Stimulated activated effector memory CD8-positive, alpha-beta T cell treated with anti-CD3 and anti-CD28 coated beads, Interleukin-12 subunit alpha, Interleukin-12 subunit beta, amount 100 ng/mL, for 72 hours (primary cell): ENCODE data around the gene ATF7.
A peak's percentile ranks its signal among the peaks of the same experiment; 100 is the strongest.
"Not testable (repeated sequence)": the region's sequence is repeated elsewhere in the genome, so short reads cannot be mapped to it uniquely, and the experiment has no call there.

Experiments
- ATAC-seq: fragments of 150-1000 bp; cut with Tn5 transposase; 2 replicates; pipeline ENCODE4 v1.10.0; 2021
- DNase-seq, 2 donors: peaks; one replicate each; pipeline ENCODE4 v3.0.0; 2021 to 2022; ENCODE audit warnings: low spot score in 2 of 2
- H3K27ac Mint-ChIP-seq: one replicate; pipeline ENCODE4 v1.8.0; 2022; ENCODE audit warnings: mild to moderate bottlenecking, mixed read lengths
- H3K36me3 Mint-ChIP-seq: one replicate; pipeline ENCODE4 v1.8.0; 2022; ENCODE audit warnings: mild to moderate bottlenecking, mixed read lengths
- H3K4me1 Mint-ChIP-seq: one replicate; pipeline ENCODE4 v1.8.0; 2022; ENCODE audit warnings: mixed read lengths
- H3K4me3 Mint-ChIP-seq: one replicate; pipeline ENCODE4 v1.8.0; 2022; ENCODE audit warnings: mild to moderate bottlenecking, mixed read lengths
- H3K9me3 Mint-ChIP-seq: one replicate; pipeline ENCODE4 v1.8.0; 2022; ENCODE audit warnings: mixed read lengths

ATF7 gene

DNA sequence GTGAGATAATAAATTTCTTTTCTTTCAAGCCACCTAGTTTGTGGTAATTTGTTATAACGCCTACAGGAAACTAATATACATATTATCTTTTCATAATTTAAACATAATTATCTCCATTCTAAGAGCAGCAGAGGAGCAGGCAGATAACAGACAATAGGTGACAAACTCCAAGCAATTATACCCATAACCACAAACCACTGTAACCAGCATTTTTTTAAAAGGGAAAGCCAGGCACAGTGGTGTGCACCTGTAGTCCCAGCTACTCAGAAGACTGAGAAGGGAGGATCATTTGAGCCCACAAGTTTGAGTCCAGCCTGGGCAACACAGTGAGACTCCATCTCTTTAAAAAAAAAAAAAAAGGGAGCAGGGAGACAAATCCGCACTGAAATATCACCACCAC is 54.9 kb downstream of the ATF7 start:
- Mint-ChIP-seq H3K9me3 (no peaks in the 10 kb centered on the region), H3K27ac (no peak overlapping the region), H3K4me1 (peaks cover 38% of the 10 kb centered on the region), H3K36me3 (peaks cover 6% of the 10 kb centered on the region), H3K4me3 (no peak overlapping the region)
- no peak for DNase-seq
- no peak for ATAC-seq

DNA sequence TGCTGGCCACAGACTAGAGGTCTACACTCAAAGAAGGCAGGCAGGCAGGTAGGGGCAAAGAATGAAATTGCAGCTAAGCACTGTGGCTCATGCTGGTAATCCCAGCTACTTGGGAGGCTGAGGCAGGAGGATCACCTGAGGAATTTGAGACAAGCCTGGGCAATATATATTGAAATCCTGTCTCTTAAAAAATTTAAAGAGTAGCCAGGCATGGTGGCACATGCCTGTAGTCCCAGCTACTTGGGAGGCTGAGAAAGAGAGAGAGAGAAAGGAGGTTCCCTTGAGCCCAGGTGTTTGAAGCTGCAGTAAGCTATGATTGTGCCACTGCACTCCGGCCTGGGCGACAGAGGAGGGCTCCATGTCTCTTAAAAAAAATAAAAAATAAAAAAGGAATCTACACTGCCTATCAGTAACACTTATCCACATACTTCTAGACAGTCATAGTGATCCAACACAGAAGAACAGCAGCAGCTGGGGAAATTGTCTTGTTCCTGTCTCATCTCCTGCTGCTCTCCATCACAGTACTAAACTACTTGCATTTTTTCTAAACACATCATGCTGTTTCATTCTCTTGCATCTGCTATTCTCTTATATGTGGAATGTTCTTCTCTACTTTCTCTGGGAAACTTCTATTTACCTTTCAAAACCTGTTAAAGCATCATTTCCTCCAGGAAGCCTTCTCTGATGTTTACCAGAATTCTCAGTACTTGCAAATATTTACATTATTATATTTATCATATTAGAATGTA is 57.2 kb downstream of the ATF7 start:
- H3K4me1 Mint-ChIP-seq = peaks cover 25% of the 10 kb centered on the region
- H3K36me3 Mint-ChIP-seq = no peaks in the 10 kb centered on the region
- H3K9me3 Mint-ChIP-seq = no peaks in the 10 kb centered on the region
- H3K27ac Mint-ChIP-seq = no peak overlapping the region
- no peak overlapping the region for H3K4me3 Mint-ChIP-seq
- DNase-seq = no peak
- no peak for ATAC-seq

DNA sequence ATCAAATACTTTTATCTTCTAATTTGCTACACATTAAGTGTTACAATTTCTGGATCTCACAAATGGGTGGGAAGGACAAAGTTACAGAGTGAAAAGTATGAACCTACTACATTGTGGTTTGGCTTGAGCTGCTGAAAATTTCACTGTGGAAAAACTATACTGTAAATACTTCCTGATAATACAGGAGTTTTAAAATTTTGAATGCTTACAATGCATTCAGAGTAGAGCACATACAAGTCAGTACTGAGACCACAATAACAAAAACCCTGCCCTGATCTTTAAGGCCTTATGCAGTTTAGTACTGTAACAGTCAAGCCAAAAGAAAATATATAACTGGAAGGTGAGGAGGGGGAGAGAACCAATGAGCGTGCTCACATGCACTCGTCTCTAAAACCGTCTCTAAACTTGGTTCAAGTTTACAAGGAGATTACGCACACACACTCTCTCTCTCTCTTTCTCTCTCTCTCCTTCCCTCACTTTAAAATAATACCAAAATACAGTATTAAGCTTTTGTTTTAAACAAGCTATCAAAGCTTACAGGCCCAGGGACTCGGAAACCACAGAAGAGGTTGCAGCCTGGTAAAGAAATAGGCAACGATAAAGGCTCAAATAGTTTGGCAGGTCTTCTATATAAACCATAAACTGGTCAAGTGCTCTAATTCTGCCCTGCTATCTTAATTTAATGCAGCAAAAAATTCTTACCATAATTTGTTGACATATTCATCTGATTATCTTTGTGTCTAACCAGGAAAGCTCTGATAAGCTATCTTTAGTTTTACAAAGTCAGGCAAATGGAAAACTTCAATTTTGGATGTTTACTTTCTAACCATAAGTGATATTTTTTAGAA is 58.0 kb downstream of the ATF7 start:
- peaks cover 22% of the 10 kb centered on the region for H3K4me1 Mint-ChIP-seq
- H3K9me3 Mint-ChIP-seq = no peaks in the 10 kb centered on the region

DNA sequence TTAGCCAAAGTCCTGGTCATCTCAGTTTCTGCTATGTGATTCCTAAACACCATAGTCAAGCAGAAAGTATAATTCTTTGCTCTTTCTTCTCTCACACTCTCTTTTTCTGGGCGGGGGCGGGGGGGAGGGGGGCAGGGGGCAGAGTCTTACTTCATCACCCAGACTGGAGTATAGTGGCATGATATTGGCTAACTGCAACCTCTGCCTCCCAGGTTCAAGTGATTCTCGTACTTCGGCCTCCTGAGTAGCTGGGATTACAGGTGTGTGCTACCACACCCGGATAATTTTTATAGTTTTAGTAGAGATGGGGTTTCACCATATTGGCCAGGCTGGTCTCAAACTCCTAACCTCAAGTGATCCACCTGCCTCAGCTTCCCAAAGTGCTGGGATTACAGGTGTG is 60.8 kb downstream of the ATF7 start:
- not testable (repeated sequence) for H3K4me3 Mint-ChIP-seq, DNase-seq, H3K27ac Mint-ChIP-seq, H3K9me3 Mint-ChIP-seq, ATAC-seq
- peaks cover 13% of the 10 kb centered on the region for H3K36me3 Mint-ChIP-seq
- H3K4me1 Mint-ChIP-seq = peaks cover 28% of the 10 kb centered on the region

More for the DNA sequence above, 58.0 kb downstream of the ATF7 start:
- Mint-ChIP-seq H3K27ac (no peak overlapping the region), H3K4me3 (no peak overlapping the region), H3K36me3 (no peaks in the 10 kb centered on the region)
- no peak for ATAC-seq
- DNase-seq = no peak

DNA sequence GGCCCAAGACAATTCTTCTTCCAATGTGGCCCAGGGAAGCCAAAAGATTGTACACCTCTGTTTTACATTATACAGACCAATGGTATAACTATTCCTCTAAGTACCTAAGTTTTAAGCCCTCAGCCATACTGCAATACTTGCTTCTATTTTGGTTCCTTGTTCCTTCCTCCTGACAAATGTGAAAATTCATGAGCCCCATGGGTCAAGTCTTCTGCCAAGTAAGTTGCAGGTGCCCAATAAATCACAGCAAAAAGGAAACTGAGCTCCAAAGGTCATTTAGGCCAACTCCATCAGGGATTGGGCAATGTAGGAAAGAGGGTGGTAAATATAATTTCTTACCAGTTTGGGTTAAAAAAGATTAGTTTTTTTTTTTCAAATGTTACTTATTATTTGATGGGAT is 61.2 kb downstream of the ATF7 start:
- no peaks in the 10 kb centered on the region for H3K9me3 Mint-ChIP-seq
- H3K36me3 Mint-ChIP-seq = peaks cover 13% of the 10 kb centered on the region
- no peak overlapping the region for H3K27ac Mint-ChIP-seq
- H3K4me3 Mint-ChIP-seq = no peak overlapping the region
- H3K4me1 Mint-ChIP-seq = peaks cover 28% of the 10 kb centered on the region
- no peak for ATAC-seq
- DNase-seq = no peak

DNA sequence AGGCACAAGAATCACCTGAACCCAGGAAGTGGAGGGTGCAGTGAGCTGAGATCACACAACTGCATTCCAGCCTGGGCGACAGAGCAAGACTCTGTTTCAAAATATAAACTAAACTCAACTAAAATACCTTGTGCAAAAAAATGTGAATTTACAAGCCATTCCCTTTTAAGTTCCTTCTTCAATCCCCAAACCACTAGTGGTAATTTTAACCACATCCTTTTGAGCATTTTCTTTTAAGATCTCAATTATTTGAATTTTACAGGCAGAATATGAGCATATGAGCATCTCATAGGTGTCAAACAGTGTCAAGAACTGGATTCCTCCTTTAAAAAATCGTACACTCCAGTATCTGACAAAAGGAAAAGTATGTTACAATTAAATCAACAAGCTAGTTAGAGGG is 61.9 kb downstream of the ATF7 start:
- peaks cover 28% of the 10 kb centered on the region for H3K4me1 Mint-ChIP-seq
- no peak for DNase-seq

DNA sequence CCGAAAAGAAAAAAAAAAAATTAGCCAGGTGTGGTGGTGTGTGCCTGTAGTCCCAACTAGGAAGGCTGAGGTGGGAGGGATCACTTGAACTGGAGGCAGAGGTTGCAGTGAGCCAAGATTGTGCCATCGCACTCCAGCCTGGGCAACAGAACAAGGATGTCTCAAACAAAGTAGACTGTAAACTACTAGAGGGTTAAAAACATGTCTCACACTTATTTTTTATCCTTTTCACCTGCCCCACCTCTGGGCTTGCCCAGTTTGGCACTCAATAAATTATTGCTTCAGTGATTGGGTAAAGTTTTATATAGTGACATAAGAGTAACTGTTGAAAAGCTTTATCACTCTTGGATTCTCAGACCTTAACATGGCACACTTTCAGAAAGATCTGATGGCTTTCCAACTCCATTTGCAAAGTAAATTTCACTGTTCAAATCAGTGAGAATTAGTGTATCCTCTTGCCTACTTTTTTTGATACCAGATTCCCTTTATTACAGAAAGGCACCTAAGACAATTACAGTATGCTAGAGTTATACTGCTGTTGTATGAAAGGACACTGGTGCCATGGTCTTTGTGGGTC is 62.6 kb downstream of the ATF7 start:
- Mint-ChIP-seq H3K36me3 (peaks cover 13% of the 10 kb centered on the region), H3K27ac (no peak overlapping the region), H3K4me3 (no peak overlapping the region), H3K9me3 (no peaks in the 10 kb centered on the region), H3K4me1 (peaks cover 30% of the 10 kb centered on the region)
- ATAC-seq (no peak), DNase-seq (no peak)

More for the DNA sequence above, 61.9 kb downstream of the ATF7 start:
- Mint-ChIP-seq H3K4me3 (no peak overlapping the region), H3K9me3 (no peaks in the 10 kb centered on the region), H3K36me3 (peaks cover 13% of the 10 kb centered on the region), H3K27ac (no peak overlapping the region)
- no peak for ATAC-seq

DNA sequence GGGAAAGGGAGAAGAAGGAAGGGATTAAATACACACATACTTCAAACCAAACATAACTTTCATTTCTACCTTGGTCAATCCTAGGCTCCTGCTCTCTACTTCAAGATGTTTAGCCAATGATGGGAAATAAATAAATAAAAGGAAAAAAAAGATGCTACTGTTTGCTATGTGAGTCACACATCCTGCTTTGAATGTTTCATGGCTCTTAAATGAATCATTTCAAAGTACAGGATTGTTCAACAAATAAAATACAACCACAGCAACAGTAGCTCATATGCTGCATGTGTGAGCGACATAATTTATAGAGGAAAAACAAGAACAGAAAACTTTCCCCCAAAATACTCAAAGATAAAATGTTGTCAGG is 64.6 kb downstream of the ATF7 start:
- peaks cover 13% of the 10 kb centered on the region for H3K36me3 Mint-ChIP-seq
- peak overlapping the region; percentile 84 for H3K27ac Mint-ChIP-seq
- H3K4me3 Mint-ChIP-seq = peak overlapping the region; percentile 2
- H3K4me1 Mint-ChIP-seq = peaks cover 37% of the 10 kb centered on the region
- no peaks in the 10 kb centered on the region for H3K9me3 Mint-ChIP-seq
- ATAC-seq = peak; percentile 98
- DNase-seq = no peak

DNA sequence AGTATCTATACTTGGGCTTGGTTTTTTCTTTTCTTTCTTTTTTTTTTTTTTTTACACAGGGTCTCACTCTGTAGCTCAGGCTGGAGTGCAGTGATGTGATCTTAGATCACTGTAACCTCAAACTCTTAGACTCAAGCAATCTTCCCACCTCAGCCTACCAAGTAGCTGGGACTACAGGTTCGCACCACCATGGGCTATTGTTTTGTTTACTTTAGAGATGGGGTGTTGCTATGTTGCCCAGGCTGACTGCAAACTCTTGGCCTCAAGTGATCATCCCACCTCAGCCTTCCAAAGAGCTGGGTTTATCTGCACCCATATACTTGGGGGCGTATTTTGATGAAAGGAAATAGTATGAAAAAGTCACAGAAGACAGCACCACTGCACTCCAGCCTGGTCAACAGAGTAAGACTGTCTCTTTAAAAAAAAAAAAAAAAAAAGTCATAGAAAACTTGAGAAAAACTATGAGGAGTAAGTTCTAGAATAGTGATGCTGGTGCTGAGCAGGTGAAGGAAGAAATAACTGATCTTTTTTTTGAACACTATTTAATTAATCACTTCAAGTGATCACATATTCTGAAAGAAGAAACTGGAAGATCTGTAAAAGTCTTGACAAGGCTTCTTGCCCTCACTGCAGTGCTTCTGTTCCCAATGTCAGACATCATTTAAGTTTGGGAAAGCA is 65.1 kb downstream of the ATF7 start:
- Mint-ChIP-seq H3K9me3 (no peaks in the 10 kb centered on the region), H3K36me3 (peaks cover 13% of the 10 kb centered on the region), H3K27ac (peak overlapping the region; percentile 84), H3K4me3 (peak overlapping the region; percentile 2), H3K4me1 (peaks cover 37% of the 10 kb centered on the region)
- ATAC-seq (peak; percentile 71), DNase-seq (no peak)

DNA sequence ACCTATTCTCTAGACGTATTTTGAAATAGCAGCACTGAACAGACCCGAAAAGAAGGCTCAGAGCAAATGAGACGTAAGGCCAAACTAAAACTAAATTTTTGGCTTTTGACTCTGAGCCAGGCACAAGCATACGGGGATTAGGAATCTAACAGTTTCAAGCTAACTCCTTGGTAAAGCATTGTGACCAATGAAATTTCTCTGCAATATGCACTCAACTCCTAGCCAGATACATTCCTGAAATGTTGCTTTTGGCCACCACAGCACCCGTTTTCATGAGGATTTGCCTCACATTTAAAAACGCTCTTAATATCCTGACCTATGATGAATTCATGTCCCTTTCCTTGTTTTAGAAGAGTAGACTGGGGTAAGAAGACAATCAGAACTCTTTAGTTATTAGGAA is 65.8 kb downstream of the ATF7 start:
- Mint-ChIP-seq H3K4me3 (no peak overlapping the region), H3K36me3 (peaks cover 13% of the 10 kb centered on the region), H3K27ac (peak overlapping the region; percentile 84), H3K9me3 (no peaks in the 10 kb centered on the region), H3K4me1 (peaks cover 32% of the 10 kb centered on the region)
- DNase-seq (no peak), ATAC-seq (no peak)

DNA sequence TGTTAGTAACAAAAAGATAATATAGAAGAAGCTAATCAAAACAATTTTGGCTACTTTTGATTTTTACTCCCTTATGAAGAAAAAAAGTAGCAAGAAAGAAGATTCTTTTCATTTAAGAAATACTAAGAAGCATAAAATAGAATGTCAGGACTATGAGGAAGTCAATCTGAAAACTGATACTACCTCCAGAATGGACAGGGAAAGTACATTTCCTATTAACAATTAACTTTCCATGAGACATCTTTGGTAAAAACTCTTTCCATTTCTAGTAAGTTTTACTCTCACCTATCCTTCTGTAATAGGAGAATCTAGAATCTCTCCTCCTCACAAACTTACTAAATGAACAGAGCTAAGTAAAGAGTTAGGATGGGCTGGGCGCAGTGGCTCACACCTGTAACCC is 67.6 kb downstream of the ATF7 start:
- H3K9me3 Mint-ChIP-seq = no peaks in the 10 kb centered on the region
- peaks cover 23% of the 10 kb centered on the region for H3K36me3 Mint-ChIP-seq
- no peak overlapping the region for H3K27ac Mint-ChIP-seq
- DNase-seq (no peak), ATAC-seq (no peak)
- H3K4me1 Mint-ChIP-seq = peaks cover 32% of the 10 kb centered on the region
- H3K4me3 Mint-ChIP-seq = no peak overlapping the region

DNA sequence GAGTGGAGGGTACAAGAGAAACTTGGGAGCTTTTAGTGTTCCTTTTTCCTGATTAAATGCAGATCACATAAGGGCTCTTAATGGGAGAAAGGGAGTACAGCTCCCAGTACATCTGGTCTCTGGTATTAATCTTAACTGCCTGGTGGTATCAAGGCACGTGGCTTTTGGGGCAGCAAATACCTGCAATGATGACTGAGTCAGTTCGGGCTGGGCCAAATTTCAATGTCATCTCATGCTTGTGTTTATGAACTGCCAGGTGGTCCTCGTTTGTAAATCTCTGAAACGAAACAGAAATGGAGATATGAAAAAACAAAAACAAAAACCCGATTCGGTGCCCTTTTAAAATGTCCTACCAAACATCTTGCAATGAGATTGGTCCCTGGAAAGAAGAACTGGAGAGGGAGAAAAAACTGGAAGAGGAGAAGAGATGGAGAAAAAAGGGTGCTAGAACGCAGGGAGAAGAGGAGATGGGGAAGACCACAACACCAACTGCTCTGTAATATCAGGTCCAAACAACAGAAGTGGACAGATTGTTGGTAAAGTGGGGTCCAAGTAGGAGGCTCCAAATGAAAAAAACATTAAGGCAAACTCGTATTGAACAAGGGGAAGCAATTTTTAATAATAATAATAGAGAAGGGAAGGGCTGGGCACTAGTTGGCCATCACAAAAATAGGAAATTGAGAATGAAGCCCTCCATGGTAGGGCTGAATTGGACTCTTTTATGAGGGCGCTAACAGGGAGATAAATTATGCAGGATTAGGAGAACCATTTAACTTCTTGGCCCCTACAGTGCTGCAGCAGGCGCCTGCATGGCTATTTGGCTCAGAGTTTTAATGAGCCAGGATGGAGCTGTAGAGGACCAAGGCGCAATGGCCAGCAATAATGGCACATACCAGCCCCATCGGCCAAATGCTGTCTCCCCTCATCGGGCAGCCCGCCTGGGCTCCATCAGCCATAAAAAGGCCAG is 73.5 kb downstream of the ATF7 start:
- H3K9me3 Mint-ChIP-seq = no peaks in the 10 kb centered on the region
- H3K4me3 Mint-ChIP-seq = no peak overlapping the region
- H3K27ac Mint-ChIP-seq = no peak overlapping the region
- peaks cover 62% of the 10 kb centered on the region for H3K36me3 Mint-ChIP-seq
- DNase-seq (no peak), ATAC-seq (no peak)
- H3K4me1 Mint-ChIP-seq = no peaks in the 10 kb centered on the region

DNA sequence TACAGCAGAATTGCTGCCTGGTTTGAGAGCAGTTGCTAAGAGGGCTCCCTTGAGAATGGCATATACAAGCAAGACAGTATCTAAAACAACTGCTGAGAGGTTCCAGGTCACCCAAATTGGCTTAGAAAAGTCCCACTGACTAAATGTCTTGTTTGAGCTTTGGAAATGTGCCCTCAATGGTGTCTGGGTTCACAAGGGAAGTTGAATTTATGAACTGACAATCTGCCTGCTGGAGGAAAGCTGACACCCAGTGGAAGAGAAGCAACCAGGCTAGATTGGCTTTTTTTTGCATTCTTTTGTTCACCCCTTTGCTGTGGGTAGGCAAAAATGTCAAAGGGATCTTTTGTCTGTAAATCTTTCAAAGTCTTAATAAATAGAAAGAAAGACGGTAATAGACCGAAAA is 74.3 kb downstream of the ATF7 start:
- peaks cover 70% of the 10 kb centered on the region for H3K36me3 Mint-ChIP-seq
- no peak overlapping the region for H3K27ac Mint-ChIP-seq
- H3K4me1 Mint-ChIP-seq = no peaks in the 10 kb centered on the region
- H3K4me3 Mint-ChIP-seq = no peak overlapping the region
- no peak for ATAC-seq
- no peaks in the 10 kb centered on the region for H3K9me3 Mint-ChIP-seq
- DNase-seq = no peak

DNA sequence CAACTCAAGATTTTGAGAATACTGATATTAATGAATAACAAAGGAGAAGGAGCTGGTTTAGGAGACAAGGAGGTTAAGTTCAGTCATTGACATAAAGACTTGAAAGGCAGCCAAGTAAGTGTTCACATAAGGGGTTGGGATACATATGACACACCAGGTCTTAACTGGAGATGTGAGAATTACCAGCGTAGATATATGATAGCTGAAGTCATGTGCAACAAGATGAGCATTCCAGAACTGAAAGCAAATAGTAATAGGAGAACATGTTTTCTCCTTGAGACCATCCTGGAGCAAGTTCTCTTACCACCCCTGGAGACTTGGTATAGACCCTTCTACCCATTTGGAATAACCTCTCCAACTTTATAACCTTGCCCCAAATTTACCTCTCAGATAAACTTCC is 75.6 kb downstream of the ATF7 start:
- no peak for ATAC-seq
- DNase-seq = no peak
- no peaks in the 10 kb centered on the region for H3K9me3 Mint-ChIP-seq
- H3K4me1 Mint-ChIP-seq = no peaks in the 10 kb centered on the region
- no peak overlapping the region for H3K27ac Mint-ChIP-seq
- H3K4me3 Mint-ChIP-seq = no peak overlapping the region
- H3K36me3 Mint-ChIP-seq = peaks cover 74% of the 10 kb centered on the region
